Mammary epithelial cell (primary cell): Measurements from ENCODE around the gene MAP2K4.

ENCODE experiments used
- EZH2 ChIP-seq: IDR thresholded peaks from 2 replicates; pipeline ENCODE4 v1.6.1; 2012; ENCODE audit warnings: low read length, inconsistent platforms, borderline replicate concordance
- TF ChIP-seq, protein P1 (sequence below), 2 donors: IDR thresholded peaks in 1 of 2; conservative IDR thresholded peaks in 1 of 2; 2 replicates each; pipeline ENCODE4 v1.5.1; 2011 to 2012; ENCODE audit warnings: inconsistent platforms in 2 of 2, low read length in 2 of 2, mild to moderate bottlenecking in 2 of 2, control low read depth in 1 of 2, low read depth in 1 of 2; ENCODE audit not compliant: insufficient read depth in 1 of 2; ENCODE audit errors: extremely low read depth in 1 of 2

- TF ChIP-seq, protein P1, sequence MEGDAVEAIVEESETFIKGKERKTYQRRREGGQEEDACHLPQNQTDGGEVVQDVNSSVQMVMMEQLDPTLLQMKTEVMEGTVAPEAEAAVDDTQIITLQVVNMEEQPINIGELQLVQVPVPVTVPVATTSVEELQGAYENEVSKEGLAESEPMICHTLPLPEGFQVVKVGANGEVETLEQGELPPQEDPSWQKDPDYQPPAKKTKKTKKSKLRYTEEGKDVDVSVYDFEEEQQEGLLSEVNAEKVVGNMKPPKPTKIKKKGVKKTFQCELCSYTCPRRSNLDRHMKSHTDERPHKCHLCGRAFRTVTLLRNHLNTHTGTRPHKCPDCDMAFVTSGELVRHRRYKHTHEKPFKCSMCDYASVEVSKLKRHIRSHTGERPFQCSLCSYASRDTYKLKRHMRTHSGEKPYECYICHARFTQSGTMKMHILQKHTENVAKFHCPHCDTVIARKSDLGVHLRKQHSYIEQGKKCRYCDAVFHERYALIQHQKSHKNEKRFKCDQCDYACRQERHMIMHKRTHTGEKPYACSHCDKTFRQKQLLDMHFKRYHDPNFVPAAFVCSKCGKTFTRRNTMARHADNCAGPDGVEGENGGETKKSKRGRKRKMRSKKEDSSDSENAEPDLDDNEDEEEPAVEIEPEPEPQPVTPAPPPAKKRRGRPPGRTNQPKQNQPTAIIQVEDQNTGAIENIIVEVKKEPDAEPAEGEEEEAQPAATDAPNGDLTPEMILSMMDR (conservative IDR thresholded peaks at IDR 0.05 in 1 of 2, IDR thresholded peaks at IDR 0.05 in 1 of 2; ENCODE audit: extremely low read depth in 1 of 2, insufficient read depth in 1 of 2, low read depth in 1 of 2, low read length in 2 of 2): no peak
- no peak for TF ChIP-seq EZH2
These were observed 28.3 kb downstream of the MAP2K4 start for GRCh38 chr17:12048843-12049473.
